ENCODE measurements around the gene PALM2AKAP2. TPM values are rescaled to one million over a fixed set of nuclear protein-coding genes. Genes with fewer than 3 reads are reported as not detected.

PALM2AKAP2 gene
- total RNA-seq, 4 donors from 2014 or later: 0.37 to 0.64 (median 0.55) TPM; not detected in 1

GRCh38 chr9:109743696-109744095, 36.3 kb upstream of the PALM2AKAP2 start:
- intact Hi-C loops (cut with DNase I; ENCODE audit: low total_unique reads) (no loop called here), in situ Hi-C loops (cut with MboI; ENCODE audit: low pct_ligation_motif_present in 1 of 4, low pct_unique_long_range_greater_than_20kb in 1 of 4, low sequenced_read_pairs in 3 of 4) (no loop called here)
- H3K4me1 ChIP-seq: peaks cover 0 to 20% (median 12%) of the 10 kb centered on the region in 4 donors
- WGBS, 2 donors (ENCODE audit: low coverage in 1 of 2): 67 to 83% methylated on average over 2 of the region's 2 CpGs
- TF ChIP-seq, protein P1, sequence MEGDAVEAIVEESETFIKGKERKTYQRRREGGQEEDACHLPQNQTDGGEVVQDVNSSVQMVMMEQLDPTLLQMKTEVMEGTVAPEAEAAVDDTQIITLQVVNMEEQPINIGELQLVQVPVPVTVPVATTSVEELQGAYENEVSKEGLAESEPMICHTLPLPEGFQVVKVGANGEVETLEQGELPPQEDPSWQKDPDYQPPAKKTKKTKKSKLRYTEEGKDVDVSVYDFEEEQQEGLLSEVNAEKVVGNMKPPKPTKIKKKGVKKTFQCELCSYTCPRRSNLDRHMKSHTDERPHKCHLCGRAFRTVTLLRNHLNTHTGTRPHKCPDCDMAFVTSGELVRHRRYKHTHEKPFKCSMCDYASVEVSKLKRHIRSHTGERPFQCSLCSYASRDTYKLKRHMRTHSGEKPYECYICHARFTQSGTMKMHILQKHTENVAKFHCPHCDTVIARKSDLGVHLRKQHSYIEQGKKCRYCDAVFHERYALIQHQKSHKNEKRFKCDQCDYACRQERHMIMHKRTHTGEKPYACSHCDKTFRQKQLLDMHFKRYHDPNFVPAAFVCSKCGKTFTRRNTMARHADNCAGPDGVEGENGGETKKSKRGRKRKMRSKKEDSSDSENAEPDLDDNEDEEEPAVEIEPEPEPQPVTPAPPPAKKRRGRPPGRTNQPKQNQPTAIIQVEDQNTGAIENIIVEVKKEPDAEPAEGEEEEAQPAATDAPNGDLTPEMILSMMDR (IDR thresholded peaks at IDR 0.05): no peak
- TF ChIP-seq EP300 (IDR thresholded peaks at IDR 0.05; ENCODE audit: low read depth) (no peak), POLR2AphosphoS5 (IDR thresholded peaks at IDR 0.05) (no peak), POLR2A (IDR thresholded peaks at IDR 0.05) (no peak)
- H3K4me3 ChIP-seq: no peak overlapping the region
- H3K27ac ChIP-seq: no peak overlapping the region
- H3K27me3 ChIP-seq: no peaks in the 10 kb centered on the region
- no peak for DNase-seq
- H3K36me3 ChIP-seq: no peaks in the 10 kb centered on the region
- no peaks in the 10 kb centered on the region for H3K9me3 ChIP-seq

DNA sequence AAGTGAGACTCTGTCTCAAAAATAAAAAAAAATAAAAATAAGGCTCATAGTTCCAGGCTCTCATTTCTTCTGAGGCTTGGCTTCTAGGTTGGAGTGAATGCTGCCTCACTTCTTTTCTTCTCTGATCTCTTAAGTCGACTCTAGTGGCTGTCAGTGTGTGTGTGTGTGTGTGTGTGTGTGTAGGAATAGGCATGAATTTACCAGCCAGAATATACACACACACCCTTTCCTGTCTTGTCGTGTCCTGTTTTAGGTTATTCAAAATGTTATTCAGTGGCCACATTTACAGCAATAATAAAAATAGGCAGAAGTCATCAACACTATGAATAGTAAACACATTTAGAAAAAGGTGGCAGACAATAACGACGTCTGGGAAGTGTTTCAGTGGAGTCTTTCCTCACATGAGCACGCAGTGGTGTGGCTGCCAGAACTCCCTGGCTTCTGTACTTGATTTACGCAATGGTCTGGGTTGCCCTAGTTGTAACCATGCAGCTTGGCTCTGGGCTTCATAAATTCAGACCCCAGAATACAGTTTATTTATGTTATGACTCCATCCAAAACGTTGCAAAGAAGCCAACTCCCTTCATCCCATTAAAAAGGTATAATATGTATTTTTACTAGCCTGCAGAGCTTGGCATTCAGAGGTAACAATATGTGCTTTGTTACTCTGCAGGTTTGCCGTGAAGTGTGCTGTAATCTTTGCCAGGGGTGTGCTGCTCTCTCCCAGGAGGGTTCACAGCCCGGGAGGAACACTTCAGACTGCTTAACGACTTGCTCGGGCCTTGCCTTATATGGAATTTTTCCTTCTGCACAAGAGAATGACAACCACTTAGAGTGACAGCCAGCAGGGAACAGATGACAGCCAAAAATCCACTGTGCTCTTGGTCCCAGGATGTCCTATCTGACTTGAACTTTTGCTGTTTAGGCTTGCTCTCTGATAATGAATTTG, 34.4 kb upstream of the PALM2AKAP2 start:
- H3K4me3 ChIP-seq: no peak overlapping the region
- in situ Hi-C loops (cut with MboI; ENCODE audit: low pct_ligation_motif_present in 1 of 4, low pct_unique_long_range_greater_than_20kb in 1 of 4, low sequenced_read_pairs in 3 of 4): no loop called here
- no peaks in the 10 kb centered on the region for H3K9me3 ChIP-seq
- H3K4me1 ChIP-seq: peaks cover 0 to 20% (median 12%) of the 10 kb centered on the region in 4 donors
- H3K27me3 ChIP-seq: no peaks in the 10 kb centered on the region
- H3K27ac ChIP-seq: peak overlapping the region; percentile 16 to 64 (median 52)
- peak; percentile 77 for TF ChIP-seq EP300 (IDR thresholded peaks at IDR 0.05; ENCODE audit: low read depth)
- TF ChIP-seq, protein P1 (IDR thresholded peaks at IDR 0.05): no peak
- no peak for TF ChIP-seq POLR2A (IDR thresholded peaks at IDR 0.05)
- TF ChIP-seq POLR2AphosphoS5 (IDR thresholded peaks at IDR 0.05): peak; percentile 62 to 86 (median 69)
- H3K36me3 ChIP-seq: no peaks in the 10 kb centered on the region
- peak; percentile 44 for DNase-seq
- intact Hi-C loops (cut with DNase I; ENCODE audit: low total_unique reads): no loop called here
- 8 to 11% methylated on average over 6 to 11 of the region's 11 CpGs for WGBS, 2 donors (ENCODE audit: low coverage in 1 of 2)

DNA sequence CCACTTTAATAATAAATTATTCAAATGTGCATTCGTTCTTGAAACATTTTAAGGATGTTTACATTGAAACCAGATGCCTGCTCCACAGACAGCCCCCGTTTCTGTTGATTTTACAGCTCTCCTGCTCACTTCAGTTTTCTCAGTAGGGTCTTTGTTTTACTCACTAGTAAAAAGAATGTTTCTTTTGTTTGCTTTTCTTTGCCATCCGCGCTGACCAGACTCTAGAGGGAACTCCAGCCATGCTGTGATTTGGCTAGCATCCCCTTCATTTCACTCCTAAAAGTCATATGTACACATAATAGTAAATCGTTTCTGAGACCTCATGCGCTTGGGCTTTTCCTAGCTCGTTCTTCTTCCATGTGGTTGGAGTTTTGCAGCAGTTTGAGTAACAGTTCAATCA, 28.7 kb upstream of the PALM2AKAP2 start:
- no peak overlapping the region for H3K4me3 ChIP-seq
- WGBS, 2 donors (ENCODE audit: low coverage in 1 of 2): 24 to 31% methylated on average over 5 to 7 of the region's 7 CpGs
- intact Hi-C loops (cut with DNase I; ENCODE audit: low total_unique reads): no loop called here
- no peaks in the 10 kb centered on the region for H3K9me3 ChIP-seq
- H3K27ac ChIP-seq: no peak overlapping the region
- H3K27me3 ChIP-seq: no peaks in the 10 kb centered on the region
- in situ Hi-C loops (cut with MboI; ENCODE audit: low pct_ligation_motif_present in 1 of 4, low pct_unique_long_range_greater_than_20kb in 1 of 4, low sequenced_read_pairs in 3 of 4): no loop called here
- no peaks in the 10 kb centered on the region for H3K36me3 ChIP-seq
- H3K4me1 ChIP-seq: peaks cover 0 to 3% (median 3%) of the 10 kb centered on the region in 4 donors
- TF ChIP-seq EP300 (IDR thresholded peaks at IDR 0.05; ENCODE audit: low read depth) (no peak), POLR2A (IDR thresholded peaks at IDR 0.05) (no peak), POLR2AphosphoS5 (IDR thresholded peaks at IDR 0.05) (no peak)
- TF ChIP-seq, protein P1 (IDR thresholded peaks at IDR 0.05): no peak
- no peak for DNase-seq

- Histone ChIP-seq H3K27ac (no peak overlapping the region), H3K4me3 (no peak overlapping the region), H3K36me3 (no peaks in the 10 kb centered on the region), H3K9me3 (no peaks in the 10 kb centered on the region), H3K4me1 (peaks cover 0 to 3% (median 0%) of the 10 kb centered on the region in 4 donors), H3K27me3 (no peaks in the 10 kb centered on the region)
- TF ChIP-seq POLR2A (IDR thresholded peaks at IDR 0.05): no peak
- TF ChIP-seq EP300 (IDR thresholded peaks at IDR 0.05; ENCODE audit: low read depth): no peak
- TF ChIP-seq, protein P1 (IDR thresholded peaks at IDR 0.05): no peak
- no peak for TF ChIP-seq POLR2AphosphoS5 (IDR thresholded peaks at IDR 0.05)
- no peak for DNase-seq
- WGBS, 2 donors (ENCODE audit: low coverage in 1 of 2): 77 to 81% methylated on average over 4 to 5 of the region's 5 CpGs
- intact Hi-C loops (cut with DNase I; ENCODE audit: low total_unique reads) (no loop called here), in situ Hi-C loops (cut with MboI; ENCODE audit: low pct_ligation_motif_present in 1 of 4, low pct_unique_long_range_greater_than_20kb in 1 of 4, low sequenced_read_pairs in 3 of 4) (no loop called here)
Measured at GRCh38 chr9:109753308-109753707, 26.7 kb upstream of the PALM2AKAP2 start.
